Psoas muscle (tissue), 8 donors: ENCODE measurements around the gene COPZ1. TPM values are rescaled to one million over a fixed set of nuclear protein-coding genes. Genes with fewer than 3 reads are reported as not detected.

Experiments
- ATAC-seq, 4 donors: fragments of 200-7000 bp; cut with Tn5 transposase; one replicate each; pipeline ENCODE4 v1.9.1; 2020; ENCODE audit warnings: moderate library complexity in 3 of 4, mild to moderate bottlenecking in 2 of 4
- DNase-seq, 2 donors: peaks; one replicate each; pipeline ENCODE4 v3.0.0-alpha.2; 2020
- H3K27ac ChIP-seq: fragments of 200-600 bp; one replicate; pipeline ENCODE4 v1.8.0; 2022
- H3K27me3 ChIP-seq, 3 donors: fragments of 200-600 bp in 1 of 3; one replicate each; pipeline versions ENCODE4 v1.6.1 to v1.8.0; 2013 to 2022; ENCODE audit warnings: low read length in 2 of 3, mild to moderate bottlenecking in 2 of 3, moderate library complexity in 1 of 3; ENCODE audit not compliant: insufficient read depth in 3 of 3
- H3K36me3 ChIP-seq, 2 donors: fragments of 200-600 bp in 1 of 2; one replicate each; pipeline versions ENCODE4 v1.6.1 to v1.8.0; 2013 to 2022; ENCODE audit warnings: low read depth in 1 of 2, mild to moderate bottlenecking in 1 of 2, moderate library complexity in 1 of 2; ENCODE audit not compliant: insufficient read depth in 1 of 2
- H3K4me1 ChIP-seq: fragments of 200-600 bp; one replicate; pipeline ENCODE4 v1.8.0; 2022
- H3K4me3 ChIP-seq: fragments of 200-600 bp; one replicate; pipeline ENCODE4 v1.8.0; 2022; ENCODE audit warnings: mild to moderate bottlenecking
- H3K9me3 ChIP-seq: fragments of 200-600 bp; one replicate; pipeline ENCODE4 v1.8.0; 2022
- CTCF ChIP-seq: fragments of 200-600 bp; IDR thresholded peaks from one replicate; pipeline ENCODE4 v1.8.0; 2022; ENCODE audit warnings: antibody characterized with exemption
- WGBS, 3 donors: extraction: QIAGEN DNeasy Blood & Tissue Kit; methylation state at CpG; one replicate each; pipeline versions ENCODE4 v1.1.6 to v1.1.7; 2013; 5-methylcytosine and 5-hydroxymethylcytosine counted together
- intact Hi-C, 2 donors: fragments of 100-400 bp; cut with DNase I; formaldehyde crosslinking; loops; one replicate each; pipeline versions ENCODE4 v1.11.0 to v1.14.2; 2022
- polyA plus RNA-seq, 3 donors: library from polyadenylated mRNA; stranded (reverse); fragments of 200-250 nt; gene quantifications; one replicate each; pipeline ENCODE4 v1.2.3, GENCODE V29; 2013
- total RNA-seq, 4 donors: library from RNA; stranded (reverse); fragmentation: NEBNext Ultra II Directional in 2 of 4; extraction: Animal tissue kit (Norgen Biotek cat#: 25700) in 2 of 4; gene quantifications; one replicate each; pipeline versions ENCODE4 v1.2.1 to v1.2.4, GENCODE V29; 2021 to 2023
- donor health status: healthy with polysubstance abuse.
- donor health status: DM: no; HTN: no; CAD: no; lungs with moderate emphysema.
- donor health status: Bipolar disorder and iron deficiency.
- donor health status: healthy.
- donor health status: DM: yes; HTN: yes; CAD: no.
- donor health status: DM: no; HTN: no; CAD: no.
- donor health status: DM: no; HTN: no; CAD: no.
- donor health status: DM: yes; HTN: yes; CAD: no.

Gene COPZ1
- total and polyA plus RNA-seq, 7 donors, result 77.8 to 131 (median 88.3) TPM

GRCh38 chr12:54371328-54372112, 46.6 kb downstream of the COPZ1 start:
- no peaks in the 10 kb centered on the region for H3K27me3 ChIP-seq
- peaks cover 0 to 26% of the 10 kb centered on the region in 2 donors for H3K36me3 ChIP-seq
- ATAC-seq (no peak), DNase-seq (peak; percentile 74 to 87)
- intact Hi-C loops, result loop anchor here in 1 of 2 donors (10.0 kb wide), 1 partner anchor 387 kb away; the partner anchor contains the start of gene HOXC10
- H3K4me3 ChIP-seq, result no peak overlapping the region
- WGBS, 3 donors, result 38 to 43% (median 42%) methylated on average over 4 to 5 of the region's 5 CpGs
- no peak overlapping the region for H3K27ac ChIP-seq
- peaks cover 33% of the 10 kb centered on the region for H3K4me1 ChIP-seq
- no peak for TF ChIP-seq CTCF
- no peaks in the 10 kb centered on the region for H3K9me3 ChIP-seq

GRCh38 chr12:54372113-54372806, 47.3 kb downstream of the COPZ1 start:
- ATAC-seq (peak; percentile 24 to 48 (median 45)), DNase-seq (peak; percentile 57 to 80)
- Histone ChIP-seq H3K27me3 (no peaks in the 10 kb centered on the region), H3K36me3 (peaks cover 0 to 28% of the 10 kb centered on the region in 2 donors), H3K4me1 (peaks cover 33% of the 10 kb centered on the region), H3K9me3 (no peaks in the 10 kb centered on the region), H3K27ac (peak overlapping the region; percentile 37), H3K4me3 (no peak overlapping the region)
- TF ChIP-seq CTCF, result no peak
- WGBS, 3 donors, result 36 to 43% (median 40%) methylated on average over 8 of the region's 8 CpGs
- intact Hi-C loops, result loop anchor here in 1 of 2 donors (10.0 kb wide), 1 partner anchor 387 kb away; the partner anchor contains the start of gene HOXC10

GRCh38 chr12:54373649-54374561, 49.0 kb downstream of the COPZ1 start:
- Histone ChIP-seq H3K36me3 (peaks cover 0 to 42% of the 10 kb centered on the region in 2 donors), H3K4me3 (no peak overlapping the region), H3K9me3 (no peaks in the 10 kb centered on the region), H3K4me1 (peaks cover 43% of the 10 kb centered on the region), H3K27ac (peak overlapping the region; percentile 39), H3K27me3 (no peaks in the 10 kb centered on the region)
- DNase-seq, result peak in 1 of 2 donors; percentile 32
- WGBS, 3 donors, result 82 to 91% (median 88%) methylated on average over 10 of the region's 10 CpGs
- TF ChIP-seq CTCF, result no peak
- ATAC-seq, result no peak
- intact Hi-C loops, result loop anchor here in 1 of 2 donors (10.0 kb wide), 1 partner anchor 389 kb away; the partner anchor contains the start of gene HOXC10

- intact Hi-C loops, result loop anchor here in 1 of 2 donors (10.0 kb wide), 1 partner anchor 390 kb away; the partner anchor contains the start of gene HOXC10
- ATAC-seq (no peak), DNase-seq (peak; percentile 41 to 61)
- H3K4me1 ChIP-seq, result peaks cover 49% of the 10 kb centered on the region
- no peaks in the 10 kb centered on the region for H3K27me3 ChIP-seq
- H3K9me3 ChIP-seq, result no peaks in the 10 kb centered on the region
- 31 to 53% (median 46%) methylated on average over 2 of the region's 2 CpGs for WGBS, 3 donors
- H3K4me3 ChIP-seq, result no peak overlapping the region
- no peak for TF ChIP-seq CTCF
- peaks cover 0 to 42% of the 10 kb centered on the region in 2 donors for H3K36me3 ChIP-seq
- H3K27ac ChIP-seq, result peak overlapping the region; percentile 36
These were observed 49.8 kb downstream of the COPZ1 start for GRCh38 chr12:54374562-54375258.
